Measurements from ENCODE around the gene CKAP2L.
"Not testable (repeated sequence)": the region's sequence is repeated elsewhere in the genome, so short reads cannot be mapped to it uniquely, and the experiment has no call there.

CKAP2L gene

GRCh38 chr2:112709703-112710102, 54.7 kb downstream of the CKAP2L start:
- DNase-seq (ENCODE audit: low read depth in 2 of 2) = no peak

- DNase-seq (ENCODE audit: low read depth in 2 of 2) = no peak
Observed at GRCh38 chr2:112708968-112709367, 55.4 kb downstream of the CKAP2L start.

DNA sequence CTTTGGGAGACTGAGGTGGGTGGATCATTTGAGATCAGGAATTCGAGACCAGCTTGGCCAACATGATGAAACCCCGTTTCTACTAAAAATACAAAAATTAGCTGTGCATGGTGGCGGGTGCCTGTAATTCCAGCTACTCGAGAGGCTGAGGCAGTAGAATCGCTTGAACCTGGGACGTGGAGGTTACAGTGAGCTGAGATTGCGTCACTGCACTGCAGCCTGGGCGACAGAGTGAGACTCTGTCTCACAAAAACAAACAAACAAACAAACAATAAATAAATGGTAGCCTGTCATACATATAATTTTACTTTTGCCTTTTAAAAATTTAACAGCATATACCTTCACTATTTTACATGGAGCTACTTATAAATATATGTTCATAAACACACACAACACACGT, 57.5 kb downstream of the CKAP2L start:
- DNase-seq (ENCODE audit: low read depth in 2 of 2) = not testable (repeated sequence)

GRCh38 chr2:112706170-112706664, 58.2 kb downstream of the CKAP2L start:
- DNase-seq (ENCODE audit: low read depth in 2 of 2) = no peak

DNA sequence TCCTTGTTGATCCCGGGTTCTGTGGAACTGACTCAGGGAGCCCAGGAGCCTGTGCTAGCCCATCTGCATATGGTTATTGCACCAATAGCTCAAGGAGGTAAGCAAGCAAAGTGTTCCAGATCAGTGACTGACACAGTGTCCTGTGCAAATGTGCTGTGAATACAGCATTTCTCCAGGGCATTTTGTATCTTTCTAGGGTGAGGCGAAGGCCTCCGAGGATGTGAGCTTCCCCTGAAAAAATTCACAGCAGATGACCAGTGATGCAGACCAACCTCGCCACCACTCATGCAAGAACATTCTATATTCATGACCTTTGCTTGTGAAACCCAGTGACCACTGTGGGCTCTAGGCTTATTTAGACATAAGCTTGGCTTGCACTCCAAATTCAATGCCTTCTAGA, 58.8 kb downstream of the CKAP2L start:
- no peak for DNase-seq (ENCODE audit: low read depth in 2 of 2)

DNA sequence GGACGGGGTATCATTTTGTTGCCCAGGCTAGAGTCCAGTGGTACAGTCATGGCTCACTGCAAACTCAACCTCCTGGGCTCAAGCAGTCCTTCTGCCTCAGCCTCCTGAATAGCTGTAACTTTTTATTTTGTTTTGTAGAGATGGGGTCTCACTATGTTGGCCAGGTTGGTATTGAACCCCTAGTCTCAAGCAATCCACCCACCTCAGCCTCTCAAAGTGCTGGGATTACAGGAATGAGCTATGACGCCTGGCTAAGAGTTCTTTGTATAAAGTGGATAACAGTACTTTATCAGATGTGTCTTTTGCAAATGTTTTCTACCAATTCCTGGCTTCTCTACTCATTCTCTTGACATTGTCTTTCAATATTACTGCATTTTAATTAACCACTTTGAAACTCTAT, 60.7 kb downstream of the CKAP2L start:
- no peak for DNase-seq (ENCODE audit: low read depth in 2 of 2)

DNA sequence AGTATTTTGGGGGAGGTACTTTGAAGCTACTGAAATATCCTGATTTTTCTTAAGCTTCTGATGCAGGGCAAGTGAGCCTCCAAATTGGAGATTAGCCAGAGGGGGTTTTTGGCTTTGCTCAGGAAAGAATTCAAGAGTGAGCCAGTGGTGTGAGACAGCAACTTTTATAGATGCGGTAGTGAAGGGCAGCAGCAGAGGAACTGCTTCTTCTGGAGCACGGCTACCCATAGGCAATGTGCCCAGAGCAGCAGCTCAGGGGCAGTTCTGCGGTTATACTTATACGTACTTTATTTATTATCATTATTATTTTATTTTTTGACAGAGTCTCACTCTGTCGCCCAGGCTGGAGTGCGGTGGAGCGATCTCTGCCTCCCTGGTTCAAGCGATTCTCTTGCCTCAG, 63.4 kb downstream of the CKAP2L start:
- DNase-seq (ENCODE audit: low read depth in 2 of 2) = no peak

- DNase-seq (ENCODE audit: low read depth in 2 of 2) = no peak
Observed at GRCh38 chr2:112699984-112700667, 64.3 kb downstream of the CKAP2L start.

- no peak for DNase-seq (ENCODE audit: low read depth in 2 of 2)
Observed at GRCh38 chr2:112698834-112699515, 65.4 kb downstream of the CKAP2L start.

DNA sequence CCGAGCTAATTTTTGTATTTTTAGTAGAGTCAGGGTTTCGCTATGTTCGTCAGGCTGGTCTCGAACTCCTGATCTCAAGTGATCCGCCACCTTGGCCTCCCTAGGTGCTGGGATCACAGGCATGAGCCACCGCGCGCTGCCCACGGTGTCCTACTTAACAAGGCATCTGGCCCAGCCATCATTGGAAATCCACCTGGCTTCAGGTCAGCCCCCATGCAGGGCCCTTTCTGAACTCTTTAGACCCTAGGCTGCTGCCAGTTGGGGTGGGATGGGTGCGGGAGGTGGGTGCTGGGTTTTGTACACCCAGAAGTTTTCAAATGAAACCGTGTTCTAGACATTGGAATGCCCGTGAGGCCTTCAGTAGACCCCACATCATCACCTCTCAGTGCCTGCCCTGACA, 70.2 kb downstream of the CKAP2L start:
- no peak for DNase-seq (ENCODE audit: low read depth in 2 of 2)

- no peak for DNase-seq (ENCODE audit: low read depth in 2 of 2)
Observed at GRCh38 chr2:112693596-112693995, 70.8 kb downstream of the CKAP2L start.

DNA sequence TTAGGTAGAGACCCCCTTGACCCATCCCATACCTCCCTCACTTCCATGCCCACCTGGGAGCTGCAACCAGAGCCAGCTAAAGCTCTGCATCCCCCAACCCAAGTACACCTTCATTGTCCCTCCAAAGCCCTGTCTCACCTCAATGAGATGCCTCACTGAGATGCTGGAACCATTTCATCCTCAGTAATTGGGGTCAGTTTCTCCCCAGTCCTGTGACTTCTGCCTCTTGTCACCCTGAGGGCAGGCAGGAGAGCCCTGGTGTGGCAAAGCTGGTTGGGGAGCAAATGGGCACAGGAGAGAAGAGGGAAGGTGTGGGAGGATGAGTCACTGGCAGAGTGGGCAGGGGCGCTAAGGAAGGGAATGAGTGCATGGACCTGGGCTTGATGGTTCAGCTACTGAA, 71.5 kb downstream of the CKAP2L start:
- DNase-seq (ENCODE audit: low read depth in 2 of 2) = no peak

GRCh38 chr2:112692495-112692911, 71.9 kb downstream of the CKAP2L start:
- peak; percentile 42 to 44 for DNase-seq (ENCODE audit: low read depth in 2 of 2)

- no peak for DNase-seq (ENCODE audit: low read depth in 2 of 2)
Observed at GRCh38 chr2:112691881-112692281, 72.5 kb downstream of the CKAP2L start.

- DNase-seq (ENCODE audit: low read depth in 2 of 2) = no peak
Observed at GRCh38 chr2:112690853-112691401, 73.5 kb downstream of the CKAP2L start.

- no peak for DNase-seq (ENCODE audit: low read depth in 2 of 2)
Observed at GRCh38 chr2:112688086-112688880, 76.1 kb downstream of the CKAP2L start.

DNA sequence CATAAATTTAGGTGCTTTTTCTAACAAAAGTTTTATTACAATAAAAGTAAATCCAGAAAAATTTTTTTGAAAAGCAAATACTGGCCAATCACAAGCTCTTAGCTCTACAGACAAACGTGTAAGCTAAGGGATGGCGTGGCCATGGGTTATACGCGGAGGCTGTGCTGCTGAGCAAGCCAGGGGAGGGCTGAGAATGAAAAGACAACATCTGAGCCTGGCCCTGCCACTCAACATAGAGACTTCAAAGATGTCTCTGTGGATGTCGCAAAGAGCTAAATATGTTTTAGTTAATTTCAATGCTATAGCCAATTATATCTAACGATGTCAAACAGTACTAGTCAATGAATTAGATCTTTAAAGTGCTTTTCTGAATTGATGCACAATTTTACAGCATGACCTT, 76.9 kb downstream of the CKAP2L start:
- no peak for DNase-seq (ENCODE audit: low read depth in 2 of 2)
